WI38 (cell line): ENCODE data around the gene SLC5A10.
"Not testable (repeated sequence)": the region's sequence is repeated elsewhere in the genome, so short reads cannot be mapped to it uniquely, and the experiment has no call there.

Experiments used
- H3K4me3 ChIP-seq: 2 replicates; pipeline ENCODE4 v1.5.1; 2011; ENCODE audit warnings: low read depth, mild to moderate bottlenecking, control low read depth, low read length

SLC5A10 gene

GRCh38 chr17:19038007-19038406 is 86.0 kb downstream of the SLC5A10 start:
- not testable (repeated sequence) for H3K4me3 ChIP-seq

- not testable (repeated sequence) for H3K4me3 ChIP-seq
These were observed 86.8 kb downstream of the SLC5A10 start for GRCh38 chr17:19038730-19039129.

DNA sequence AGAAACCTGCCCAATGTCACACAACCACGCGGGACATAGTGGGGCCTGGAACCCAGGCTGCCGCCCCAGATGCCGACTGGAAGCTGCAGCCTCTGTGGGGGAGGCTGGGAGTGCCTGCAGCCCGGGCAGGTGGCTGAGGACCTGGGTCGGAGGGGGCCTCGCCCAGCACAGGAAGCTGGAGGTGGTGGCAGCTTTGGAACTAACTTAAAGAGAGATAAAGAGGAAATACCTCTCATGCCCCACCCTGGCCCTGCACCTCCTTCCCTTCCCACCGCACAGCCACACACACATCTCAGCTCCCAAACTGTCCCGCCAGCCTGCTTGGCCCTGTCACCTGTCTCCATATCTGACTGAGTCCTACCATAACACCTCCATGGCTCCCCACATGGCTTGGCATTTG is 88.4 kb downstream of the SLC5A10 start:
- not testable (repeated sequence) for H3K4me3 ChIP-seq

DNA sequence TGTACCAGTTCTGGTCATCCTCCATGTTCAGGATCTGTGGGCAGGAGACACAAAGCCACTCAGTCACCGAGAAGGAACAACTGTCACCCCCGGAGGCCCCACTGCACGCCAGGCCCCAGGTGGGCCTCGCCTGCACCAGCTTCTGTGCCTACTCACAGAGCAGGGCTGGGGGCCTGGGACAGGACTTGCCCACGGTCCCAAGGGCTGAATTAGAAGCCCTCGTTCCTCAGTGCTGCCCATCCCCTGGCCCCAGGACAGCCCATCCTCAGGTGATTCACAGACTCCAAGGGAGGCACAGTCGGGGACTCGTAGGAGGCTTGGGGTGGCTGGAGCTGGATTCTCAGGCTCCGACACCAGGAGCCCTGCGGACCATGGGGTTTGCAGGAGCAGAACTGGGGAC is 89.9 kb downstream of the SLC5A10 start:
- not testable (repeated sequence) for H3K4me3 ChIP-seq

DNA sequence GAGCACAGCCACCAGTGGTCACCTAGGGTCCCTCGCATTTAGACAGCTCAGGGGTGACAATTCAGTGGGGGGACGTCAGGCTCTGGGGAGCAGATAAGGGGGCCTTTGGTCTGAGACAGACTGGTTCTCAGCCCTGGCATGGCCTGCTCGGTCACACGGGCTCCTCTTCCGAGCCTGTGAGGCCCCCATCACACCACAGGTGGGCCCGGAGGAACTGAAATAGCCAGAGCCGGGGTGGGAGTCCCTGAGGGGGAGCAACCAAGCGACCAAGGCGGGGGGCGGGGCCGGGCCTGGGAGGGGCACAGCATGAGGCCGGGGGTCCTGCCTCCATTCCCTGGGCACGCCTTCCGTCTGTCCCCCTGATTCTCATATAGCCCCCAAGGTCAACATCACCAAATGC is 90.4 kb downstream of the SLC5A10 start:
- H3K4me3 ChIP-seq = not testable (repeated sequence)

DNA sequence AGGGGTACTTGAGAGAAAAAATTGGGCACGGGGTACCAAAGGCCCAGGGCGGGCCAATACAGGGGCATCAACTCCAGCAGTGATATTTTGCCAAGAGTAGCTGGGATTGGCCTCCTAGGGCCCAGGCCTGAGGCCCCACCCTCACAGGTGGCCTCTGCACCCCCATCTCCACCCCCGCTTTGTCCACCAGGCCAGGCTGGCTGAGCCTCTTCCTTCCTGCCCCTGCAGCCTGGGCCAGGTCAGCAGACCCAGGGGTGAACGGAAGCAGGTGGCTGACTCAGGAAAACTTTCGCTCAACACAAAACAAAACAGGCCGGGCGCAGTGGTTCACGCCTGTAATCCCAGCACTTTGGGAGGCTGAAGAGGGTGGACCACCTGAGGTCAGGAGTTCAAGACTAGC is 91.1 kb downstream of the SLC5A10 start:
- not testable (repeated sequence) for H3K4me3 ChIP-seq

DNA sequence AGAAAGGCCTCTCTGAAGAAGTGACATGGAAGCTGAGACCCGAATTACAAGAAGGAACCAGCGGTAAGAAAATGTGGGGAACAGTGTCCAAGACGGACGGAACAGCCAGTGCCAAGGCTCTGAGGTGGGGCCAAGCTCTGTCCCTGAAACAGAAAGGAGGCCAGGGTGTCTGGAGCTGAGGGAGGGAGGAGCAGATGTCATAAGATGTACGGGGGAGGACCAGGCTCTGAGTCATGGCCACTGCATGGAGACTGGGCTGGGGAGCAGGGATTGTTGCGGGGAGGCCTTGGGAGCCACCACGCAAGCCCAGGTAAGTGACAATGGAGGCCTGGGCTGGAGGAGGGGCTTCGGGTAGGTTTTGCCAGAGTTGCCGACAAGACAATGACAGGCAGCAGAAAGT is 92.7 kb downstream of the SLC5A10 start:
- H3K4me3 ChIP-seq = not testable (repeated sequence)

GRCh38 chr17:19046782-19047375 is 94.9 kb downstream of the SLC5A10 start, which contains the start of gene GRAP:
Gene GRAP (minus strand): TSS chr17:19046957. CDS start chr17:19046926, 31 bp downstream.
- not testable (repeated sequence) for H3K4me3 ChIP-seq

DNA sequence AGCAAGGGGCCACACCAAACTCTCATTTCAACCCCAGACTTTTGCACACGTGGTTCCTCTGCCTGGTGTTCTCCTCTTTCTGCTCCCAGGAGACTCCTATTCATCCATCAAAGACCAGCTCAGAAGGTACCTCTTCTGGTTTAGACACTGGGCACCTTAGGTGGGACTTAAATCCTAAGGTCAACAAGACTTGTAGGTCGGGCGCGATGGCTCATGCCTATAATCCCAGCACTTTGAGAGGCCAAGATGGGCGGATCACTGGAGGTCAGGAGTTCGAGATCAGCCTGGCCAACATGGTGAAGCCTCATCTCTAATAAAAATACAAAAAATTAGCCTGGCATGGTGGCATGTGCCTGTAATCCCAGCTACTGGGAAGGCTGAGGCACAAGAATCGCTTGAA is 95.5 kb downstream of the SLC5A10 start:
- H3K4me3 ChIP-seq = not testable (repeated sequence)

DNA sequence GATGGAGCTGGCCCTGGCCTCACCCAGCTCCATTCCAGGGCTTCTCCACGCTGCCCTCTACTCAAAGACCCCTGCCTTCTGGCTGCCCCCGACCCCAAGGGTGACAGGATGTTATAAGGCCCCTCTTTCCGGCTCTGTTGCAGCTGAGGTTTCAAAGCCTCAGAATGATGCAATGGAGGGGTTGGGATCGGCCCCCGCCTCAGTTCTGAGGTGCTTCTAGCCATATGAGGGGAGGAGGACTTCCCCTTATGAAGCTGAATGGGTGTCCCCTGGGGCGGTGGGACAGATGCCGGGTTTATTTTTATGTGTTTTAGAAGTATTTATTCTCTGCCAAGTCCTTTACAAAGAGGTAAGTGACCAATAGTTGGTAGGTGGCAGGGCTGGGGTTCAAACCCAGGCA is 96.9 kb downstream of the SLC5A10 start:
- not testable (repeated sequence) for H3K4me3 ChIP-seq

- H3K4me3 ChIP-seq = not testable (repeated sequence)
These were observed 103.5 kb downstream of the SLC5A10 start for GRCh38 chr17:19055447-19055846.

- H3K4me3 ChIP-seq = not testable (repeated sequence)
These were observed 110.2 kb downstream of the SLC5A10 start for GRCh38 chr17:19062009-19062717.

DNA sequence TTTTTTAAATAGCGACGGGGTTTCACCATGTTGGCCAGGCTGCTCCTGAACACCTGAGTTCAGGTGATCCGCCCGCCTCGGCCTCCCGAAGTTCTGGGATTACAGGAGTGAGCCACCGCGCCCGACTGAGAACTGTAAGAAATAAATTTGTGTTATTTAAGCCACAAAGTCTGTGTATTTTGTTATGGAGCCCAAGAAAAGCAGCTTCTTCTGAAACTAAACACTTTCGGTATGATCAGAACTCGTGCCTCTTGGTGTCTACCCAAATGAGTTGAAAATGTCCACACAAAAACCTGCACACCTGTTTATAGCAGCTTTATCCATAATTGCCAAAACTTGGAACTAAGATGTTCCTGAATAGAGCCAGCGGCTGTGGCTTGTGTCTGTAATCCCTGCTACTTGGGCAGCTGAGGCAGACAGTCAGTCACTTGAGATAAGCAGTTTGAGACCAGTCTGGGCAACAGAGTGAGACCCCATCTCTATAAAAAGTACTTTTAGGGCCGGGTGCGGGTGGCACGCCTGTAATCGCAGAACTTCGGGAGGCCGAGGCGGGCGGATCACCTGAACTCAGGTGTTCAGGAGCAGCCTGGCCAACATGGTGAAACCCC is 110.9 kb downstream of the SLC5A10 start:
- H3K4me3 ChIP-seq = not testable (repeated sequence)

DNA sequence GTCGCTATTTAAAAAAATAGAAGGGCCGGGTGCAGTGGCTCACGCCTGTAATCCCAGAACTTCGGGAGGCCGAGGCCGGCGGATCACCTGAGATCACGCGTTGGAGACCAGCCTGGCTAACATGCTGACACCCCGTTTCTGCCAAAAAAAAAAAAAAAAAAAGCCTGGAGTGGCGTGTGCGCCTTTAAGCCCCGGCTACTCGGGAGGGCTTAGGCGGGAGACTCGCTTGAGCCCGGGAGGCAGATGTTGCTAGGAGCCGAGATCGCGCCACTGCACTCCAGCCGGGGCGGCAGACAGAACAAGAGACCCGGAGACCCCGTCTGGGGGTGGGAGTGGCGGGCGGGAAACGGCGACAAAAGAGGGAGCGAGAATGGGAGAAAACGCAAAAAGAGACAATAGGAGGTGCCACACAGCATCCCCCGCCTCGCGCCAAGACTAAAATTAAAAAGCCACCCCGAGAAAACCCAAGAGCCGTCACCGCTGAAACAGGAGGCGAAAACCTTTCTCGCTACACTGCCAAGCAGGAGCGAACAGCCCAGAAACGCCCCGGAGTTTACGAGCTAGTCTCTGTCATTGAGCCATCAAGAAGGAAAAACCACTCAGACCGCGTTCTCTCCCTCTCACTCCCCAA is 111.5 kb downstream of the SLC5A10 start:
- not testable (repeated sequence) for H3K4me3 ChIP-seq

DNA sequence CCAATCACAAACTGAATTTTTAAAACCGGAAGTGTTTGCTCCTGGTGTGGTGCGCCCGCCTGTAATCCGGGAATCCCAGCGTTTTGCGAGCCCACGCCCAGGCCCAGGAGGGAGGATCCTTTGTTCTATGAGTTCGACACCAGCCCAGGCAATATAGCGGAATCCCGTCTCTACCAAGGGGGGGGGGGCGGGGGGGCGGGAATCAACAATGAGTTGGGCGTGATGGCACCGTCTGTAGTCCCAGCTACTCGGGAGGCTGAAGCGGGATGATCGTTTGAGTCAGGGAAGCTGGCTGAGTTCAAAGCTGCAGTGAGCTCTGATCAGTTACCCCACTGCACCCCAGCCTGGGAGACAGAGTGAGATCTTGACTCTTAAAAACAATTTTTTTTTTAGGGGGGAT is 112.4 kb downstream of the SLC5A10 start:
- H3K4me3 ChIP-seq = not testable (repeated sequence)

DNA sequence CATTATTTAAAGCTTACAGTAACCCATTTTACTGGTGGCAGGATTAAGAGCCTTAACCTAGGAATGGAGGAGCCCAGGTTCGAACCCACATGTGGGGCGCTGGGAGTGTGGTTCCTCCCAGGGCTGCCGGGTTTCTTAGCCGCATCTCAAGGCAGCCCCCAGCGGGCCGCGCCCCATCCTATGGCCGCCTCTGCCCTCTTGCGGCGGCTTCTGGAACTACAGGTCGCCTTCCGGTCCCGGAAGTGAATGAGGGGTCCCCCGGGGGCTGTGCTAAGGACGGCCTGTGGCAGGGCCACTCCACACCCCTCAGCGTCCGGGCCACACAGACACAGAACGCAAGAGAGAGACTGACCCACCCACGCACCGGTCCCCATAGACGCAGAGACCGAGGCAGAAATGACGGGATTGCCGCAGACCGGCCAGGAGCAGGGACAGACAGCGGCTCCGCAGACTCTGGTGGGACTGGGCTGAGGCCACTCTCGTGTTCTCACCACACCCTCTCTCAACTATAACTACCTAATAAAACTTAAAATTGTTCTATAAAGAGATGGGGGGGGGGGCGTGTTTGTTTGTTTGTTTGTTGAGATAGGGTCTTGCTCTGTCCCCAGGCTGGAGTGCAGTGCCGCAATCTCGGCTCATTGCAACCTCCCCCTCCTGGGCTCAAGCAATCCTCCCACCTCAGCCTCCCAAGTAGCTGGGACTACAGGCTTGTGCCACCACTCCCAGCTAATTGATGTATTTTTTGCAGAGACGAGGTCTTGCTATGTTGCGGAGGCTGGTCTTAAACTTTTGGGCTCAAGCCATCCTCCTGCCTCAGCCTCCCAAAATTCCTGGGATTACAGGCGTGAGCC is 118.6 kb downstream of the SLC5A10 start:
- not testable (repeated sequence) for H3K4me3 ChIP-seq
